Small intestine (tissue), 7 donors: ENCODE measurements around the gene TNS2. TPM values are rescaled to one million over a fixed set of nuclear protein-coding genes. Genes with fewer than 3 reads are reported as not detected.
A peak's percentile ranks its signal among the peaks of the same experiment; 100 is the strongest.

Source experiments
- DNase-seq, 2 donors: peaks; one replicate each; pipeline versions ENCODE4 v3.0.0 to v3.0.0-alpha.2; 2013
- FAIRE-seq: peaks from 2 replicates; lab custom pipeline; 2012; peaks lifted over from hg19 to GRCh38; lab: Jason Lieb, UNC
- H3K27ac ChIP-seq, 3 donors: one replicate each; pipeline ENCODE4 v1.5.1; 2013; ENCODE audit warnings: low read length in 2 of 3, mild to moderate bottlenecking in 2 of 3, control low read depth in 1 of 3, inconsistent platforms in 1 of 3, low read depth in 1 of 3, moderate library complexity in 1 of 3
- H3K27me3 ChIP-seq, 3 donors: one replicate each; pipeline ENCODE4 v1.6.1; 2013; ENCODE audit warnings: low read length in 3 of 3, inconsistent platforms in 1 of 3; ENCODE audit not compliant: control insufficient read depth in 3 of 3, insufficient read depth in 3 of 3
- H3K36me3 ChIP-seq, 3 donors: one replicate each; pipeline ENCODE4 v1.6.1; 2013; ENCODE audit warnings: low read length in 3 of 3, inconsistent platforms in 1 of 3, low read depth in 1 of 3, mild to moderate bottlenecking in 1 of 3, moderate library complexity in 1 of 3; ENCODE audit not compliant: control insufficient read depth in 3 of 3, insufficient read depth in 2 of 3
- H3K4me1 ChIP-seq, 3 donors: one replicate each; pipeline ENCODE4 v1.6.1; 2013; ENCODE audit warnings: low read length in 2 of 3, inconsistent platforms in 1 of 3, low read depth in 1 of 3, mild to moderate bottlenecking in 1 of 3, moderate library complexity in 1 of 3; ENCODE audit not compliant: control insufficient read depth in 3 of 3, insufficient read depth in 2 of 3
- H3K4me3 ChIP-seq, 3 donors: one replicate each; pipeline ENCODE4 v1.5.1; 2013; ENCODE audit warnings: low read length in 3 of 3, control low read depth in 1 of 3, inconsistent platforms in 1 of 3, low read depth in 1 of 3, mild to moderate bottlenecking in 1 of 3, moderate library complexity in 1 of 3
- H3K9me3 ChIP-seq, 2 donors: one replicate each; pipeline ENCODE4 v1.6.1; 2013; ENCODE audit warnings: low read depth in 1 of 2, low read length in 1 of 2; ENCODE audit not compliant: control insufficient read depth in 2 of 2, insufficient read depth in 1 of 2
- polyA plus RNA-seq, 4 donors: library from polyadenylated mRNA; stranded (reverse) in 3 of 4; unstranded in 1 of 4; fragments of 200-250 nt in 3 of 4; fragments of 120-200 nt in 1 of 4; gene quantifications; one replicate each; pipeline versions ENCODE4 v1.2.1 to v1.2.3, GENCODE V29; 2013
- donor health status: healthy with polysubstance abuse.
- donor health status: control.
- donor health status: control.
- donor health status: Bipolar disorder and iron deficiency.
- donor health status: healthy.

TNS2 gene
- polyA plus RNA-seq, 4 donors, result 5.8 to 52.9 (median 25.0) TPM

GRCh38 chr12:53113951-53114350 lies 64.1 kb downstream of the TNS2 start:
- FAIRE-seq (no peak), DNase-seq (peak in 1 of 2 donors; percentile 24)
- peaks cover 0 to 36% (median 0%) of the 10 kb centered on the region in 3 donors for H3K36me3 ChIP-seq
- no peak overlapping the region for H3K4me3 ChIP-seq
- no peaks in the 10 kb centered on the region for H3K9me3 ChIP-seq
- peaks cover 0 to 36% (median 0%) of the 10 kb centered on the region in 3 donors for H3K4me1 ChIP-seq
- no peaks in the 10 kb centered on the region for H3K27me3 ChIP-seq
- H3K27ac ChIP-seq, result peak overlapping the region in 1 of 3 donors; percentile 80

Other genes with a start within 250 kb of the TNS2 start
- gene KRT4, start 235.9 kb upstream of the TNS2 start, polyA plus RNA-seq, result 10 to 100 TPM in 1 of 4 donors, 1 to 10 TPM in 2, under 1 TPM in 1; 0.04 to 12.3 (median 4.4) TPM
- gene KRT79, start 215.8 kb upstream of the TNS2 start, polyA plus RNA-seq, result under 1 TPM in 1 of 4 donors, not detected in 3; 0.31 TPM
- 1 to 10 TPM in 1 of 4 donors, under 1 TPM in 2, not detected in 1; 0.30 to 1.8 (median 0.54) TPM for gene KRT78, start 201.1 kb upstream of the TNS2 start, polyA plus RNA-seq
- 1,000 to 10,000 TPM; 1,795 to 3,002 (median 2,423) TPM for gene KRT8, start 145.0 kb upstream of the TNS2 start, polyA plus RNA-seq
- 1,000 to 10,000 TPM in 1 of 4 donors, 100 to 1,000 TPM in 3; 484 to 1,243 (median 612) TPM for gene KRT18, start 100.9 kb upstream of the TNS2 start, polyA plus RNA-seq
- gene EIF4B, start 43.6 kb upstream of the TNS2 start, polyA plus RNA-seq, result 100 to 1,000 TPM; 160 to 422 (median 206) TPM
- 10 to 100 TPM; 19.7 to 37.6 (median 22.9) TPM for gene SPRYD3, start 29.3 kb downstream of the TNS2 start, polyA plus RNA-seq
- 100 to 1,000 TPM in 1 of 4 donors, 1 to 10 TPM in 3; 3.4 to 135 (median 7.1) TPM for gene IGFBP6, start 47.6 kb downstream of the TNS2 start, polyA plus RNA-seq
- 100 to 1,000 TPM in 1 of 4 donors, 10 to 100 TPM in 2, 1 to 10 TPM in 1; 4.2 to 141 (median 85.7) TPM for gene SOAT2, start 53.4 kb downstream of the TNS2 start, polyA plus RNA-seq
- gene ZNF740, start 130.7 kb downstream of the TNS2 start, polyA plus RNA-seq, result 10 to 100 TPM in 1 of 4 donors, 1 to 10 TPM in 3; 2.9 to 23.4 (median 7.1) TPM
- gene CSAD, start 130.9 kb downstream of the TNS2 start, polyA plus RNA-seq, result 10 to 100 TPM; 12.9 to 56.4 (median 34.4) TPM
- 1 to 10 TPM; 1.8 to 9.2 (median 5.0) TPM for gene ITGB7, start 157.2 kb downstream of the TNS2 start, polyA plus RNA-seq
- gene RARG, start 182.1 kb downstream of the TNS2 start, polyA plus RNA-seq, result 1 to 10 TPM in 2 of 4 donors, under 1 TPM in 1, not detected in 1; 0.54 to 8.0 (median 7.1) TPM
- 10 to 100 TPM in 3 of 4 donors, 1 to 10 TPM in 1; 8.0 to 48.9 (median 25.5) TPM for gene ESPL1, start 218.2 kb downstream of the TNS2 start, polyA plus RNA-seq
- gene PFDN5, start 245.5 kb downstream of the TNS2 start, polyA plus RNA-seq, result 1,000 to 10,000 TPM in 1 of 4 donors, 100 to 1,000 TPM in 3; 620 to 1,223 (median 795) TPM
- 10 to 100 TPM; 42.4 to 87.0 (median 66.9) TPM for gene MYG1, start 249.6 kb downstream of the TNS2 start, polyA plus RNA-seq